Measurements from ENCODE around the gene HLTF. TPM values are rescaled to one million over a fixed set of nuclear protein-coding genes. Genes with fewer than 3 reads are reported as not detected.

The HLTF gene
- total and polyA plus RNA-seq, 2 experiments from 2014 or later: 89.5 to 146 TPM

DNA sequence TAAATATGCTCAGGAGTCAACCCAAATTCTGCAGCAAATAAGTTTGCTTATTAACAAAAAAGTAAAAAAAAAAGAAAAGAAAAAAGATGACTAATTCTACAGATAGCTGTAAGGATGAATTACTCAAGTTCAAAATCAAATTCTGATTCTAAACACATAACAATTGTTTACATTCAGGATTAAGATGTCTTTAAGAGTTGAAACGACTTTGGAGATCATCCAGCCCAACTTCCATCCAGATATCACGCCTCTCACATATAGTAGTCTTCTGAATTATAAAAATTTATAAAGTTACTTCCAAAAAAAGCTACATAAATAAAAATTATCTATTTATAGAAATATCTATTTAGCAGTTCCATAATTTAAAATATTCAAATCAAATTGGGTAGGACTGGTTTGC, 55.2 kb downstream of the HLTF start:
- Histone ChIP-seq H3K36me3 (ENCODE audit: insufficient read depth) (peaks cover 24% of the 10 kb centered on the region), H3K4me3 (no peak overlapping the region), H2AFZ (no peak overlapping the region), H3K27me3 (ENCODE audit: insufficient read depth) (no peaks in the 10 kb centered on the region), H3K79me2 (replicated peaks; ENCODE audit: insufficient read depth) (no peaks in the 10 kb centered on the region), H4K20me1 (replicated peaks; ENCODE audit: insufficient read depth) (no peaks in the 10 kb centered on the region), H3K4me2 (no peak overlapping the region), H3K4me1 (ENCODE audit: insufficient read depth) (no peaks in the 10 kb centered on the region), H3K9me2 (ENCODE audit: insufficient read depth) (no peaks in the 10 kb centered on the region), H3F3A (replicated peaks; ENCODE audit: low read depth) (no peaks in the 10 kb centered on the region), H3K27ac (ENCODE audit: low read depth) (no peak overlapping the region)
- no peak for ATAC-seq
- Mint-ChIP-seq H3K27me3 (ENCODE audit: insufficient read depth, low read depth, poor library complexity) (peaks cover 2% of the 10 kb centered on the region), H3K4me3 (no peak overlapping the region), H3K4me1 (no peaks in the 10 kb centered on the region), H3K27ac (no peak overlapping the region), H3K9me3 (no peaks in the 10 kb centered on the region), H3K36me3 (ENCODE audit: low read depth) (peaks cover 65% of the 10 kb centered on the region)
- TF ChIP-seq, protein P1, sequence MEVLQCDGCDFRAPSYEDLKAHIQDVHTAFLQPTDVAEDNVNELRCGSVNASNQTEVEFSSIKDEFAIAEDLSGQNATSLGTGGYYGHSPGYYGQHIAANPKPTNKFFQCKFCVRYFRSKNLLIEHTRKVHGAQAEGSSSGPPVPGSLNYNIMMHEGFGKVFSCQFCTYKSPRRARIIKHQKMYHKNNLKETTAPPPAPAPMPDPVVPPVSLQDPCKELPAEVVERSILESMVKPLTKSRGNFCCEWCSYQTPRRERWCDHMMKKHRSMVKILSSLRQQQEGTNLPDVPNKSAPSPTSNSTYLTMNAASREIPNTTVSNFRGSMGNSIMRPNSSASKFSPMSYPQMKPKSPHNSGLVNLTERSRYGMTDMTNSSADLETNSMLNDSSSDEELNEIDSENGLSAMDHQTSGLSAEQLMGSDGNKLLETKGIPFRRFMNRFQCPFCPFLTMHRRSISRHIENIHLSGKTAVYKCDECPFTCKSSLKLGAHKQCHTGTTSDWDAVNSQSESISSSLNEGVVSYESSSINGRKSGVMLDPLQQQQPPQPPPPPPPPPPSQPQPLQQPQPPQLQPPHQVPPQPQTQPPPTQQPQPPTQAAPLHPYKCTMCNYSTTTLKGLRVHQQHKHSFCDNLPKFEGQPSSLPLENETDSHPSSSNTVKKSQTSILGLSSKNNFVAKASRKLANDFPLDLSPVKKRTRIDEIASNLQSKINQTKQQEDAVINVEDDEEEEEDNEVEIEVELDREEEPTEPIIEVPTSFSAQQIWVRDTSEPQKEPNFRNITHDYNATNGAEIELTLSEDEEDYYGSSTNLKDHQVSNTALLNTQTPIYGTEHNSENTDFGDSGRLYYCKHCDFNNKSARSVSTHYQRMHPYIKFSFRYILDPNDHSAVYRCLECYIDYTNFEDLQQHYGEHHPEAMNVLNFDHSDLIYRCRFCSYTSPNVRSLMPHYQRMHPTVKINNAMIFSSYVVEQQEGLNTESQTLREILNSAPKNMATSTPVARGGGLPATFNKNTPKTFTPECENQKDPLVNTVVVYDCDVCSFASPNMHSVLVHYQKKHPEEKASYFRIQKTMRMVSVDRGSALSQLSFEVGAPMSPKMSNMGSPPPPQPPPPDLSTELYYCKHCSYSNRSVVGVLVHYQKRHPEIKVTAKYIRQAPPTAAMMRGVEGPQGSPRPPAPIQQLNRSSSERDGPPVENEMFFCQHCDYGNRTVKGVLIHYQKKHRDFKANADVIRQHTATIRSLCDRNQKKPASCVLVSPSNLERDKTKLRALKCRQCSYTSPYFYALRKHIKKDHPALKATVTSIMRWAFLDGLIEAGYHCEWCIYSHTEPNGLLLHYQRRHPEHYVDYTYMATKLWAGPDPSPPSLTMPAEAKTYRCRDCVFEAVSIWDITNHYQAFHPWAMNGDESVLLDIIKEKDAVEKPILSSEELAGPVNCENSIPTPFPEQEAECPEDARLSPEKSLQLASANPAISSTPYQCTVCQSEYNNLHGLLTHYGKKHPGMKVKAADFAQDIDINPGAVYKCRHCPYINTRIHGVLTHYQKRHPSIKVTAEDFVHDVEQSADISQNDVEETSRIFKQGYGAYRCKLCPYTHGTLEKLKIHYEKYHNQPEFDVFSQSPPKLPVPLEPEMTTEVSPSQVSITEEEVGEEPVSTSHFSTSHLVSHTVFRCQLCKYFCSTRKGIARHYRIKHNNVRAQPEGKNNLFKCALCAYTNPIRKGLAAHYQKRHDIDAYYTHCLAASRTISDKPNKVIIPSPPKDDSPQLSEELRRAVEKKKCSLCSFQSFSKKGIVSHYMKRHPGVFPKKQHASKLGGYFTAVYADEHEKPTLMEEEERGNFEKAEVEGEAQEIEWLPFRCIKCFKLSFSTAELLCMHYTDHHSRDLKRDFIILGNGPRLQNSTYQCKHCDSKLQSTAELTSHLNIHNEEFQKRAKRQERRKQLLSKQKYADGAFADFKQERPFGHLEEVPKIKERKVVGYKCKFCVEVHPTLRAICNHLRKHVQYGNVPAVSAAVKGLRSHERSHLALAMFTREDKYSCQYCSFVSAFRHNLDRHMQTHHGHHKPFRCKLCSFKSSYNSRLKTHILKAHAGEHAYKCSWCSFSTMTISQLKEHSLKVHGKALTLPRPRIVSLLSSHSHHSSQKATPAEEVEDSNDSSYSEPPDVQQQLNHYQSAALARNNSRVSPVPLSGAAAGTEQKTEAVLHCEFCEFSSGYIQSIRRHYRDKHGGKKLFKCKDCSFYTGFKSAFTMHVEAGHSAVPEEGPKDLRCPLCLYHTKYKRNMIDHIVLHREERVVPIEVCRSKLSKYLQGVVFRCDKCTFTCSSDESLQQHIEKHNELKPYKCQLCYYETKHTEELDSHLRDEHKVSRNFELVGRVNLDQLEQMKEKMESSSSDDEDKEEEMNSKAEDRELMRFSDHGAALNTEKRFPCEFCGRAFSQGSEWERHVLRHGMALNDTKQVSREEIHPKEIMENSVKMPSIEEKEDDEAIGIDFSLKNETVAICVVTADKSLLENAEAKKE (CRISPR knock-in tag; IDR thresholded peaks at IDR 0.05): no peak
- TF ChIP-seq ZNF114 (CRISPR knock-in tag; IDR thresholded peaks at IDR 0.05): no peak
- no peak for TF ChIP-seq NANOG (IDR thresholded peaks at IDR 0.05; ENCODE audit: borderline replicate concordance)
- no peak for TF ChIP-seq STAT1 (IDR thresholded peaks at IDR 0.05; ENCODE audit: unreplicated experiment)
- TF ChIP-seq, protein P2, sequence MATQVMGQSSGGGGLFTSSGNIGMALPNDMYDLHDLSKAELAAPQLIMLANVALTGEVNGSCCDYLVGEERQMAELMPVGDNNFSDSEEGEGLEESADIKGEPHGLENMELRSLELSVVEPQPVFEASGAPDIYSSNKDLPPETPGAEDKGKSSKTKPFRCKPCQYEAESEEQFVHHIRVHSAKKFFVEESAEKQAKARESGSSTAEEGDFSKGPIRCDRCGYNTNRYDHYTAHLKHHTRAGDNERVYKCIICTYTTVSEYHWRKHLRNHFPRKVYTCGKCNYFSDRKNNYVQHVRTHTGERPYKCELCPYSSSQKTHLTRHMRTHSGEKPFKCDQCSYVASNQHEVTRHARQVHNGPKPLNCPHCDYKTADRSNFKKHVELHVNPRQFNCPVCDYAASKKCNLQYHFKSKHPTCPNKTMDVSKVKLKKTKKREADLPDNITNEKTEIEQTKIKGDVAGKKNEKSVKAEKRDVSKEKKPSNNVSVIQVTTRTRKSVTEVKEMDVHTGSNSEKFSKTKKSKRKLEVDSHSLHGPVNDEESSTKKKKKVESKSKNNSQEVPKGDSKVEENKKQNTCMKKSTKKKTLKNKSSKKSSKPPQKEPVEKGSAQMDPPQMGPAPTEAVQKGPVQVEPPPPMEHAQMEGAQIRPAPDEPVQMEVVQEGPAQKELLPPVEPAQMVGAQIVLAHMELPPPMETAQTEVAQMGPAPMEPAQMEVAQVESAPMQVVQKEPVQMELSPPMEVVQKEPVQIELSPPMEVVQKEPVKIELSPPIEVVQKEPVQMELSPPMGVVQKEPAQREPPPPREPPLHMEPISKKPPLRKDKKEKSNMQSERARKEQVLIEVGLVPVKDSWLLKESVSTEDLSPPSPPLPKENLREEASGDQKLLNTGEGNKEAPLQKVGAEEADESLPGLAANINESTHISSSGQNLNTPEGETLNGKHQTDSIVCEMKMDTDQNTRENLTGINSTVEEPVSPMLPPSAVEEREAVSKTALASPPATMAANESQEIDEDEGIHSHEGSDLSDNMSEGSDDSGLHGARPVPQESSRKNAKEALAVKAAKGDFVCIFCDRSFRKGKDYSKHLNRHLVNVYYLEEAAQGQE (IDR thresholded peaks at IDR 0.05; ENCODE audit: unreplicated experiment): no peak
- TF ChIP-seq JUNB (IDR thresholded peaks at IDR 0.05; ENCODE audit: unreplicated experiment): no peak
- TF ChIP-seq ZNF331 (CRISPR knock-in tag; IDR thresholded peaks at IDR 0.05; ENCODE audit: low read depth): no peak
- TF ChIP-seq EZH2phosphoT487 (IDR thresholded peaks at IDR 0.05; ENCODE audit: unreplicated experiment): no peak
- TF ChIP-seq, protein P3, sequence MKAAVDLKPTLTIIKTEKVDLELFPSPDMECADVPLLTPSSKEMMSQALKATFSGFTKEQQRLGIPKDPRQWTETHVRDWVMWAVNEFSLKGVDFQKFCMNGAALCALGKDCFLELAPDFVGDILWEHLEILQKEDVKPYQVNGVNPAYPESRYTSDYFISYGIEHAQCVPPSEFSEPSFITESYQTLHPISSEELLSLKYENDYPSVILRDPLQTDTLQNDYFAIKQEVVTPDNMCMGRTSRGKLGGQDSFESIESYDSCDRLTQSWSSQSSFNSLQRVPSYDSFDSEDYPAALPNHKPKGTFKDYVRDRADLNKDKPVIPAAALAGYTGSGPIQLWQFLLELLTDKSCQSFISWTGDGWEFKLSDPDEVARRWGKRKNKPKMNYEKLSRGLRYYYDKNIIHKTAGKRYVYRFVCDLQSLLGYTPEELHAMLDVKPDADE (IDR thresholded peaks at IDR 0.05): no peak
- no peak for TF ChIP-seq EZH2 (IDR thresholded peaks at IDR 0.05; ENCODE audit: low read depth, unreplicated experiment)
- no peak for TF ChIP-seq CREB1 (CRISPR knock-in tag; IDR thresholded peaks at IDR 0.05; ENCODE audit: low read depth)
- TF ChIP-seq, protein P4, sequence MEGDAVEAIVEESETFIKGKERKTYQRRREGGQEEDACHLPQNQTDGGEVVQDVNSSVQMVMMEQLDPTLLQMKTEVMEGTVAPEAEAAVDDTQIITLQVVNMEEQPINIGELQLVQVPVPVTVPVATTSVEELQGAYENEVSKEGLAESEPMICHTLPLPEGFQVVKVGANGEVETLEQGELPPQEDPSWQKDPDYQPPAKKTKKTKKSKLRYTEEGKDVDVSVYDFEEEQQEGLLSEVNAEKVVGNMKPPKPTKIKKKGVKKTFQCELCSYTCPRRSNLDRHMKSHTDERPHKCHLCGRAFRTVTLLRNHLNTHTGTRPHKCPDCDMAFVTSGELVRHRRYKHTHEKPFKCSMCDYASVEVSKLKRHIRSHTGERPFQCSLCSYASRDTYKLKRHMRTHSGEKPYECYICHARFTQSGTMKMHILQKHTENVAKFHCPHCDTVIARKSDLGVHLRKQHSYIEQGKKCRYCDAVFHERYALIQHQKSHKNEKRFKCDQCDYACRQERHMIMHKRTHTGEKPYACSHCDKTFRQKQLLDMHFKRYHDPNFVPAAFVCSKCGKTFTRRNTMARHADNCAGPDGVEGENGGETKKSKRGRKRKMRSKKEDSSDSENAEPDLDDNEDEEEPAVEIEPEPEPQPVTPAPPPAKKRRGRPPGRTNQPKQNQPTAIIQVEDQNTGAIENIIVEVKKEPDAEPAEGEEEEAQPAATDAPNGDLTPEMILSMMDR (conservative IDR thresholded peaks at IDR 0.05; ENCODE audit: low read depth in 2 of 2): no peak
- TF ChIP-seq POLR2AphosphoS5 (IDR thresholded peaks at IDR 0.05; ENCODE audit: low read depth): no peak
- DNase-seq (ENCODE audit: low spot score): no peak

All from GM23338 (cell line).